Body of pancreas (tissue), 4 donors: Measurements from ENCODE around the gene ZSCAN22. TPM values are rescaled to one million over a fixed set of nuclear protein-coding genes. Genes with fewer than 3 reads are reported as not detected.
"Not testable (repeated sequence)": the region's sequence is repeated elsewhere in the genome, so short reads cannot be mapped to it uniquely, and the experiment has no call there.

Experiments used
- ATAC-seq: fragments of 150-250 bp; one replicate; pipeline ENCODE4 v1.9.1; 2016
- DNase-seq, 4 donors: peaks; one replicate each; pipeline ENCODE4 v3.0.0-alpha.2; 2019
- H3K27ac ChIP-seq, 4 donors: fragments of 200-600 bp; sonication (generic); 1 replicate in 3 of 4; 2 replicates in 1 of 4; pipeline versions ENCODE4 v1.5.1 to v1.6.1; 2016 to 2019; ENCODE audit warnings: mild to moderate bottlenecking in 1 of 4, mixed read lengths in 1 of 4, moderate library complexity in 1 of 4
- H3K27me3 ChIP-seq, 2 donors: fragments of 200-600 bp; sonication (generic); one replicate each; pipeline ENCODE4 v1.6.0; 2016; ENCODE audit warnings: mild to moderate bottlenecking in 1 of 2
- H3K36me3 ChIP-seq, 2 donors: fragments of 200-600 bp; sonication (generic); replicated peaks in 1 of 2; 2 replicates each; pipeline ENCODE4 v1.5.1; 2016; ENCODE audit warnings: low read depth in 2 of 2; ENCODE audit not compliant: insufficient read depth in 1 of 2
- H3K4me1 ChIP-seq: fragments of 200-600 bp; sonication (generic); one replicate; pipeline ENCODE4 v1.6.0; 2016
- H3K4me3 ChIP-seq, 2 donors: fragments of 200-600 bp; sonication (generic); 1 replicate in 1 of 2; 2 replicates in 1 of 2; pipeline ENCODE4 v1.5.1; 2016 to 2019
- H3K9me3 ChIP-seq, 3 donors: fragments of 200-600 bp; sonication (generic); 1 replicate in 2 of 3; 2 replicates in 1 of 3; pipeline ENCODE4 v1.5.1; 2016
- POLR2A ChIP-seq, 3 donors: fragments of 450-650 bp; IDR thresholded peaks; one replicate each; pipeline ENCODE4 v1.6.1; 2016; ENCODE audit warnings: antibody characterized with exemption in 3 of 3, mild to moderate bottlenecking in 2 of 3
- WGBS, 2 donors: methylation state at CpG; one replicate each; pipeline ENCODE4 v1.1.5; 2017; 5-methylcytosine and 5-hydroxymethylcytosine counted together
- intact Hi-C: fragments of 100-400 bp; cut with DNase I; formaldehyde crosslinking; loops from one replicate; pipeline ENCODE4 v1.15.1; 2023
- total RNA-seq, 2 donors: library from RNA; depleted of rRNA; stranded (reverse); fragments of >200 nt; gene quantifications; one replicate each; pipeline ENCODE4 v1.1.0, GENCODE V29; 2016
- TF ChIP-seq, protein P1 (sequence below), 7 experiments: fragments of 450-650 bp in 4 of 7; fragments of 200-600 bp in 3 of 7; sonication (generic) in 3 of 7; IDR thresholded peaks; one replicate each; pipeline ENCODE4 v1.5.1; 2016 to 2019; ENCODE audit warnings: antibody characterized with exemption in 7 of 7

Gene ZSCAN22
- total RNA-seq, 2 donors from 2014 or later: 0.99 to 3.1 TPM

DNA sequence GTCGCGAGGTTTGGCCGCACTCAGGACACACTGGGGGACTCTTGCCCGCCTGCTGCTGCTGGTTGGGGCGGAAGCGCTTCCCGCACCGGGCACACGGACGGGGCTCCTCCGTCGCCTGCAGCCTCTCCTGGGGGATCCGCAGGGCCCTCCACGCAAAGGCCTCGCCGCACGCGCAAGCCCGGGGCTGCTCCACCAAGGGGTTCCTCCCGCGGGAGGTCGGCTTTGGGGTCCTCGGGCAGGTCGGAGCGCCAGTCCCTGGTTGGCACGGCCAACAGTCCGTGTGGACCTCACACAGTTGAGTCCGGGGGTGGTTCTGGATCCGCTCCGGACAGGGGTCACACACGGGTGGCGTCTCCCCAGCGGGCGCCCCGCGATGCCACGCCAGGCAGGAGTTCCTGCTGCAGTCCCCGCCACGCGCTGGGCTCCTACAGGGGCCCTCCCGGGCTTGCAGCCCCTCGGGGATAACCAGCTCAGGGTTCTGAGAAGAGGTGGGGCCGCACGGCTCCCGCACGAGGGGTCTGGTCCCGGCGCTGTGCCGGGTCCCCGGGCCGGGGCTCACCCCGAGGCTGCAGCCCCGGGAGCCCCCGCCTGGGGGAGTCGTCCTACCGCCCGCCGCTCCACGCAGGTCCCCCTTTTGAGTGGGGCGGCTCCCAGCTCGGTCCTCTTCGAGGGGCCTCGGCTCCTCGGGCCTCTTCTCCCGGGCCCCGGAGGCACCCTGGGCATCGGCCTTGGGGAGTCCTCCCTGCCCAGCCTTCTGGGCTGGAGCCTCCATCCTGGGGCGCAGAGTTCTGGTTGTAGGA, 42.0 kb downstream of the ZSCAN22 start:
- Histone ChIP-seq H3K4me1 (no peaks in the 10 kb centered on the region), H3K27me3 (no peaks in the 10 kb centered on the region), H3K9me3 (no peaks in the 10 kb centered on the region), H3K4me3 (no peak overlapping the region), H3K36me3 (no peaks in the 10 kb centered on the region), H3K27ac (no peak overlapping the region)
- TF ChIP-seq POLR2A (IDR thresholded peaks at IDR 0.05): no peak
- TF ChIP-seq, protein P1, sequence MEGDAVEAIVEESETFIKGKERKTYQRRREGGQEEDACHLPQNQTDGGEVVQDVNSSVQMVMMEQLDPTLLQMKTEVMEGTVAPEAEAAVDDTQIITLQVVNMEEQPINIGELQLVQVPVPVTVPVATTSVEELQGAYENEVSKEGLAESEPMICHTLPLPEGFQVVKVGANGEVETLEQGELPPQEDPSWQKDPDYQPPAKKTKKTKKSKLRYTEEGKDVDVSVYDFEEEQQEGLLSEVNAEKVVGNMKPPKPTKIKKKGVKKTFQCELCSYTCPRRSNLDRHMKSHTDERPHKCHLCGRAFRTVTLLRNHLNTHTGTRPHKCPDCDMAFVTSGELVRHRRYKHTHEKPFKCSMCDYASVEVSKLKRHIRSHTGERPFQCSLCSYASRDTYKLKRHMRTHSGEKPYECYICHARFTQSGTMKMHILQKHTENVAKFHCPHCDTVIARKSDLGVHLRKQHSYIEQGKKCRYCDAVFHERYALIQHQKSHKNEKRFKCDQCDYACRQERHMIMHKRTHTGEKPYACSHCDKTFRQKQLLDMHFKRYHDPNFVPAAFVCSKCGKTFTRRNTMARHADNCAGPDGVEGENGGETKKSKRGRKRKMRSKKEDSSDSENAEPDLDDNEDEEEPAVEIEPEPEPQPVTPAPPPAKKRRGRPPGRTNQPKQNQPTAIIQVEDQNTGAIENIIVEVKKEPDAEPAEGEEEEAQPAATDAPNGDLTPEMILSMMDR (IDR thresholded peaks at IDR 0.05): no peak
- ATAC-seq (no peak), DNase-seq (no peak)
- intact Hi-C loops: no loop called here
- 90 to 93% methylated on average over 19 to 37 of the region's 68 CpGs for WGBS, 2 donors

DNA sequence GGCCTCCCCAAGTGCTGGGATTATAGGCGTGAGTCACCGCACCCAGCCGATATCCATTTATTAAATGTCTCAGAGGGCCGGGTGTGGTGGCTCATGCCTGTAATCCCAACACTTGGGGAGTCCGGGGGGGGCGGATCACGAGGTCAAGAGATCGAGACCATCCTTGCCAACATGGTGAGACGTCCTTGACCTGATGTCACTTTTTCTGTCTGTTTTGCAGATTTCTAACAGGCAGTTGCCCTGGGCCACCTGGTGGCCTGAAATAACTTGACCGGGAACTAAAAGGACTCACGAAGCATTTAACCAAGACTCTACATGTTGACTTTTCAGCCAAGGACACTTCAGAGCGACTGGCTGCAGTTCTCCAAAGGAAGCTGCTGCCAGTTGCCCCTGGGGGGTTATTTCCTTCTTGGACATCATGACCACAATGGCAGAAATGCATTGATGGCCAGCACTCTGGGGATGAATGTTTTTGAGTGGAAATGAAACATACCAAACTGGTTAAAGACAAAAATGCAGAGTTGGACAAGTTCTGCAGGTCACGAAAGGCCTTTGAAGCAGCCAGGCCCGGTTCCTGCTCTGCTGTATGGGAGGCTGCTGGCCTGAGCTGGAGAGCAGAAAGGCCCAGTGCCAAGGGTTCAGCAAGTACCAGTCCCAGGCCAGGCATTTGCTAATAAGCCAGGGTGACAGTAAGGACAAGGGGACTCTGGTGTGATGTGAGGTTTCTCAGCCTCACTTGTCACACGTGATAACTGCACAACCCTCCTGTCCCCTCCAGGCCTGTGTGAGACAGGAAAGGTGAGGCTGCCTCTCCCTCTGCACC, 45.7 kb downstream of the ZSCAN22 start:
- ATAC-seq (no peak), DNase-seq (no peak)
- H3K27me3 ChIP-seq: no peaks in the 10 kb centered on the region
- TF ChIP-seq, protein P1 (IDR thresholded peaks at IDR 0.05): no peak
- intact Hi-C loops: no loop called here
- H3K4me3 ChIP-seq: no peak overlapping the region
- no peaks in the 10 kb centered on the region for H3K36me3 ChIP-seq
- 57 to 62% methylated on average over 10 to 14 of the region's 15 CpGs for WGBS, 2 donors
- H3K4me1 ChIP-seq: no peaks in the 10 kb centered on the region
- no peaks in the 10 kb centered on the region for H3K9me3 ChIP-seq
- no peak overlapping the region for H3K27ac ChIP-seq

DNA sequence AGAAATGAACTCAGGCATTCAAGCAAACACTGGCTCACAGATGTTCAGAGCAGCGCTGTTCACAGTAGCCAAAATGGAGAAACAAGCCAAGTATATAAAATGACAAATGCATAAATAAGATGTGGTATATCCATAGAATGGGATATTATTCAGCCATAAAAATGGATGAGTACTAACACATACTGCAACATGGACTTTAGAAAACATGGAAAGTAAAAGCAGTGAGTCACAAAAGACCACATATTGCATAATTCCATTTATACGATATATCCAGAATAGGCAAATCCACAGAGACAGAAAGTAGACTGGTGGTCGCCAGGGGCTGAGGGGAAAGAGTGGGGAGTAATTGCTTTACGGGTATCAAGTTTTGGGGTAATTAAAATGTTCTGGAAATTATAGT, 47.4 kb downstream of the ZSCAN22 start:
- 83 to 94% methylated on average over 4 of the region's 4 CpGs for WGBS, 2 donors

DNA sequence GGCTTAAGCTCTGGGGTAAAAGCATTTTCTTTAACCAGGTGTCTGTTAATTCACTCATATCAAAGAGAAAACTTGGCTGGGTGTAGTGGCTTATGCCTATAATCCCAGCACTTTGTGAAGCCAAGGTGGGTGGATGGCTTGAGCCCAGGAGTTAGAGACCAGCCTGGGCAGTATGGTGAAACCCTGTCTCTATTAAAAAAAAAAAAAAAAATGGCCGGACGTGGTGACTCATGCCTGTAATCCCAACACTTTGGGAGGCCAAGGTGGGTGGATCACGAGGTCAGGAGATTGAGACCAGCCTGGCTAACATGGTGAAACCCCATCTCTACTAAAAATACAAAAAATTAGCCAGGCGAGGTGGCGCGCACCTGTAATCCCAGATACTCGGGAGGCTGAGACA, 49.9 kb downstream of the ZSCAN22 start:
- ATAC-seq, H3K27ac ChIP-seq, H3K4me3 ChIP-seq, H3K9me3 ChIP-seq, intact Hi-C loops, H3K36me3 ChIP-seq, DNase-seq, H3K27me3 ChIP-seq: not testable (repeated sequence)
- 80 to 82% methylated on average over 7 of the region's 7 CpGs for WGBS, 2 donors
- peaks cover 14% of the 10 kb centered on the region for H3K4me1 ChIP-seq

More for the DNA sequence above, 47.4 kb downstream of the ZSCAN22 start:
- no peak overlapping the region for H3K27ac ChIP-seq
- H3K36me3 ChIP-seq: no peaks in the 10 kb centered on the region
- H3K9me3 ChIP-seq: no peaks in the 10 kb centered on the region
- DNase-seq (no peak), ATAC-seq (no peak)
- no peaks in the 10 kb centered on the region for H3K27me3 ChIP-seq
- H3K4me1 ChIP-seq: no peaks in the 10 kb centered on the region
- no peak overlapping the region for H3K4me3 ChIP-seq
- no peak for TF ChIP-seq POLR2A (IDR thresholded peaks at IDR 0.05)
- TF ChIP-seq, protein P1 (IDR thresholded peaks at IDR 0.05): no peak
- intact Hi-C loops: no loop called here

DNA sequence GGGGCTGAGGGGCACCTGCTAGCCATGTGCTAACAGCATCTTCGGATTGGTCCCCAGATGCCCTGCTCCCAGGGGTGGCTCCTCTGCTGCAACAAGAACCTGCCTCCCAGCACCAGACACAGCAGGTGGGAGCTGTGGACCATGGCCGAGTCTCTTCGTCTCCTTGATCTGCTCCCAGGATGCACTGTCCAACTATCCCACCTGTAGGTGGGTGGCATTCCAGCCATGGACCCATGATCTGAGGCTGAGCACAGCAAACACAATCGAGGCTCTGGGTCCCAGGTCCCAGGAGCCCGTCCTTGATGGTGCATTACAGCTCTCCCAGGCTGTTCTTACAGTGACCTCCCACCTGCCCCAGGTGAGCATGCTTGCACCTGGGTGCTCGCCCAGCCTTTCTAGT, 52.5 kb downstream of the ZSCAN22 start:
- intact Hi-C loops: no loop called here
- H3K9me3 ChIP-seq: no peaks in the 10 kb centered on the region
- H3K4me3 ChIP-seq: no peak overlapping the region
- no peak for ATAC-seq
- TF ChIP-seq, protein P1 (IDR thresholded peaks at IDR 0.05): no peak
- no peak for TF ChIP-seq POLR2A (IDR thresholded peaks at IDR 0.05)
- H3K27ac ChIP-seq: no peak overlapping the region
- WGBS, 2 donors: 88 to 95% methylated on average over 4 to 6 of the region's 6 CpGs
- no peaks in the 10 kb centered on the region for H3K27me3 ChIP-seq
- peaks cover 28% of the 10 kb centered on the region for H3K4me1 ChIP-seq
- no peak for DNase-seq
- H3K36me3 ChIP-seq: no peaks in the 10 kb centered on the region
